GM19099 (cell line): ENCODE results near the gene AMMECR1.

Source experiments
- POLR2A ChIP-seq: IDR thresholded peaks from 3 replicates; pipeline ENCODE4 v1.6.1; 2011; ENCODE audit warnings: low read depth; ENCODE audit not compliant: insufficient read length; ENCODE audit errors: extremely low read depth

The AMMECR1 gene

GRCh38 chrX:110317820-110318663 lies at the start of gene AMMECR1:
Gene AMMECR1 (minus strand): TSS chrX:110318085. CDS start chrX:110318071, 14 bp downstream.
- peak; percentile 87 for TF ChIP-seq POLR2A

GRCh38 chrX:110363244-110363643 lies 45.4 kb upstream of the AMMECR1 start:
- no peak for TF ChIP-seq POLR2A

DNA sequence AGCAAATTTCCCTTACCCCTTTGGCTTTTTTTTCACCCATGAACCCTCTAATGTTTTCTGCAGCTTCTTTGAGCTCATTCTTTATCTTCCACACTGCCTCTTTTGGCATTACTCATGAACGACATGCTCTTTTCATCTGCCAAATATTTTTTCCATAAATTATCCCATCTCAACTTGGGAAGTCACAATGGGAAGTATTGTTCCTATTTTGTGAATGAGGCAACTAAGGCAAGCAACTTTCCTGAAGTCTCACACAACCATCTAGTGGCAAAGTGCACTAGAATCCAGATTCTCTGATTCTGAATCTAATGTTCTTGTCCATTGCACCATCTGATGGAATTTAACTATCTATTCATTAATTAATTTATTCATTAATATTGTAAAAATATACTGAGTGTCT lies 41.4 kb upstream of the AMMECR1 start:
- no peak for TF ChIP-seq POLR2A

GRCh38 chrX:110358548-110358947 lies 40.7 kb upstream of the AMMECR1 start, which contains the start of gene RTL9:
Gene RTL9 (plus strand): TSS chrX:110358848. CDS start chrX:110450618, 91,770 bp downstream.
- TF ChIP-seq POLR2A: no peak

DNA sequence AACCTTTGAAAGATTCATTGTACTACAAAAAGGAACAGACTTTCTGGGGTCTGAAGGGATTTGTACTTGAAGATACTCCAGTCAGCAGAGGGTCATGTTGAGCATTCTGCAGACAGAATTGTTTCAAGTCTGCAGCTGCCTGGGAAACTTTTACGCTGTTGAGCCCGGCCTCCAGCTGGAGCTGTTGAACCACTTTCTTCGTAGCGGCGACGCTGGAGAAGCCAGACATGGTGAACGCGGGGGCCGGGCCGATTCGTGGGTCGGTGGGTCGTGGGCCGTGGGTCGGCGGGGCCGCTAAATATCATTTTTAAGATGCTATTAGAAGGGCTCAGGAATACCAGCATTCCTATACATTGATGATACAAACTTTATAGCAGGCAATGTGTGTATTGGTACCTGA lies 28.8 kb upstream of the AMMECR1 start:
- no peak for TF ChIP-seq POLR2A

GRCh38 chrX:110341189-110342035 lies 23.5 kb upstream of the AMMECR1 start:
- TF ChIP-seq POLR2A: no peak

- no peak for TF ChIP-seq POLR2A
Measured at GRCh38 chrX:110338935-110339334, 21.1 kb upstream of the AMMECR1 start.

DNA sequence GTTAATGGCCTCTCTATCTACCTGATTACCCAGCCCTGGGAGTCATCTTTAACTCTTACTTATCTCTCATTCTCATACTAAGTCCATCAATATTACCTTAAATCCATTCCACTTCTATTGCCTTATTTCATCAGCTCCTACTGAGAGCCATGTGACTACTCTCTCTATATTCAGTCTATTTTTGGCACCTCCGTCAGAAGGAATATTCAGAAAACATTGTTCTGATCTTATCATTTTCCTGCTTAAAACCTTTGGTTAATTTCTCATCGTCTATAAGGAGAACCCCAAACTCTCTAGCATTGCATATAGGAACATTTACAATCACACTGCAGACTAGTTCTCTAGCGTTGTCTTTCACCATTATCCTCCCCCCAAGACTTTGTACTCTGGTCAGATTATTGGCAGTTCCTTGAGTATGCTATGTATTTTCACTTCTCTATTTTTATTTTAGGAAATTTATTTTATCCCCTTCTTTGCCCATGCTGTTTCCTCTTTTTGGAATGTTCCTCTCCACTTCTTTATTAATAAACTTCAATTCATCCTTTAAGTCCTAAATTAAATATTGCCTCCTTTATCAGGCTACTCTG lies 13.7 kb upstream of the AMMECR1 start:
- no peak for TF ChIP-seq POLR2A

DNA sequence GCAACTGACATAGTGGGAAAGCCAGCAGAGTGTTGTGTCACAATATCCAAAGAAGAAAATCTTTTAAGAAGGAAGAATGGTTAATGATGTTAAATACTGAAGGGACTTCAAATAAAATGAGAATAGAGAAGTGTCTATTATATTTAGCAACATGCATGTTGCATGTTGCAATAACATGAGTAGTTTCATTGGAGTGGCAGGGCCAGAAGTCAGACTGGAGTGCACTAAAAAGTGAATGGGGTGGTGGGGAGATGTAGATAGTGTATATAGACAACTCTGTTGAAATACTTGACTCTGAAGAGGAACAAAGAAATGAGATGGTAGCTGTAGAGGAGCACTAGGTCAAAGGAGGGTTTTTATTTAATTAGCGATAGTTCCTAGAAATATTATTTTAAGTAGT lies 9.5 kb upstream of the AMMECR1 start:
- TF ChIP-seq POLR2A: no peak

- no peak for TF ChIP-seq POLR2A
Measured at GRCh38 chrX:110326712-110327111, 8.8 kb upstream of the AMMECR1 start.

DNA sequence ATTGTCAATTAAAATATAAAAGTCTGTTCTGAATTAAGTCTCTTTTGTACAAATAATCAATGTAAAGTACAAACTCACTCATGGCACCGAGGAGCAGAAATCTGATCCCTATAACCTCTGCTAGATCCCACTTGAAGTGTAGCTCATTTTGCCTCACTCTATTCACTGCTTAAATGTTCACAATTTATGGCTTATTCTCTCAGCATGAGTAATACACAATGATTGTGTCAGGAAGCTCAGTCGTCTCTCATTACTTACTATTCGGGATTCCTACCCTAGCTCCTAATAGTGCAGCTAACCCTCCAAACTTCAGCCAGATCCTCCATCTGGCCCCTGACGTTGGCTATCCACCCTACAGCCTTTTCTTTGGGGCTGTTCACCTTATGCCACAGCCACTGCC lies 4.7 kb upstream of the AMMECR1 start:
- no peak for TF ChIP-seq POLR2A

- TF ChIP-seq POLR2A: no peak
Measured at GRCh38 chrX:110321670-110322069, 3.8 kb upstream of the AMMECR1 start.

DNA sequence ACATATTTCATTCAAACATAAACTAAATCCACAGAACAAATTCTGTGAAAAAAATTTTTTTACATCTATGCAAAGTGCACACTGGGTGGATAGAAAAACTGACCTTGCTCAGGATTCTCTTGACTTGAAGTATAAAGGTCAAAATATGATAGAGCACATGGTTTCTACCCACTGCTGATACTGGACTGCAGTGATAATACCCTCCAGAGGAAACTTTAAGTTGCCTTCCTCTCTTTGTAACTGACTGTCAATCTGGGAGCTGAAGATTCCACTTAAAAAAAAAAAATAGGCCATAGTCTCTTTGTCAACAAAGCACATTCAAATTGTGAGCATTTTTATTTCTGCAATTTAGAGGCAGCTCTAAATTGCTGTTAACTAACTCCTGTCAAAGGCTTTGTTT lies 3.2 kb upstream of the AMMECR1 start:
- no peak for TF ChIP-seq POLR2A

DNA sequence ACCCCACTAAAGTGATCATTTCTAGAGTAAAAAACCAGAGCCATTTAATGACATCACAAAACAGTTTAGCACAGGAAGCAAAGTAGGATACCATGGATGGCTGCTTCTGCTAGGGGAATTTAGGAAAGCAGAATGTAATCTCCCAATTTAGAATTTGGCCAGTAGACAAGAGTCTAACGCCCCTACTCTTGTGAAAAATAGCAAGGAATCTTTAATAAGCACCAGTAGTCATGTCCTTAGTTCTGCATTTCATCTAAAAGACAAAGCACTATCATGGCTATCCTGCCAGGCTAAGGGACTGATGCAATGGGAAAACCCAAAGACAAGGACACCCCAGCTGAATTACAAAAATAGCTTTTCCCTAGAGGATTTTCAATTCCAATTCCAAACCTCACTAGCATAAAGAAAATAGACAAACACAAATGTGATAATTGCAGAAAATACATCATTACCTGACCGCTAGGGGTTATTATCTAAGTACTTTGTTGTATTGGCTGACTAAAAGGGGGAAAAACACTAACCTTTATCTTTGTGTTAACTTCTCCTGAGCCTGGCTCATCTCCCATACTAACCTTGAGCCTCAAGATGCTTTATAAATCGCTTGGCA lies 2.6 kb upstream of the AMMECR1 start:
- TF ChIP-seq POLR2A: no peak

DNA sequence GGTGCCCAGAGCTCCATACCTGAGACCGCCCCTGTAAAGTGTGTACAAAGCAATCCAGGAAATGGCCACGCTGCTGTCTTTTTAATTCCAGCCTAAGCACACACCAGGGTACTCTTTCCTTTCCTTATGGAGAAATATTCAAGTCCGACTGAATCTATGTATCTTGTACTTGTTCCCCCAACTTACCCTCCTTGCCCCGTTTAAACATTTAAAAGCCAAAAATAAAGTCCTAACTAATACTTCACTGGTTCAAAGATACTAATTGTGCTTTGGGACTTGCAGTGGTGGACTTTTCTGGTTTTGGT lies 731 bp upstream of the AMMECR1 start:
- TF ChIP-seq POLR2A: no peak
